Ishikawa (cell line): ENCODE measurements around the gene TCEAL7.

Source experiments
- CEBPB ChIP-seq: IDR thresholded peaks from 2 replicates; pipeline ENCODE4 v1.6.1; 2012
- CREB1 ChIP-seq: IDR thresholded peaks from 2 replicates; pipeline ENCODE4 v1.6.1; 2012; ENCODE audit warnings: low read depth
- EP300 ChIP-seq: IDR thresholded peaks from 2 replicates; pipeline ENCODE4 v1.6.1; 2012; ENCODE audit warnings: borderline replicate concordance
- NFIC ChIP-seq: IDR thresholded peaks from 2 replicates; pipeline ENCODE4 v1.6.1; 2012
- REST ChIP-seq: IDR thresholded peaks from 2 replicates; pipeline ENCODE4 v1.6.1; 2012; ENCODE audit warnings: low read depth, mild to moderate bottlenecking
- TF ChIP-seq, protein P1 (sequence below): IDR thresholded peaks from 2 replicates; pipeline ENCODE4 v1.6.1; 2012

- TF ChIP-seq, protein P1, sequence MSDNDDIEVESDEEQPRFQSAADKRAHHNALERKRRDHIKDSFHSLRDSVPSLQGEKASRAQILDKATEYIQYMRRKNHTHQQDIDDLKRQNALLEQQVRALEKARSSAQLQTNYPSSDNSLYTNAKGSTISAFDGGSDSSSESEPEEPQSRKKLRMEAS: no peak
- TF ChIP-seq REST (no peak), CREB1 (no peak), NFIC (no peak), EP300 (no peak), CEBPB (no peak)
Observed at GRCh38 chrX:103344606-103345005, 14.6 kb downstream of the TCEAL7 start.
